Measurements from ENCODE around the gene FEM1C.

FEM1C gene

DNA sequence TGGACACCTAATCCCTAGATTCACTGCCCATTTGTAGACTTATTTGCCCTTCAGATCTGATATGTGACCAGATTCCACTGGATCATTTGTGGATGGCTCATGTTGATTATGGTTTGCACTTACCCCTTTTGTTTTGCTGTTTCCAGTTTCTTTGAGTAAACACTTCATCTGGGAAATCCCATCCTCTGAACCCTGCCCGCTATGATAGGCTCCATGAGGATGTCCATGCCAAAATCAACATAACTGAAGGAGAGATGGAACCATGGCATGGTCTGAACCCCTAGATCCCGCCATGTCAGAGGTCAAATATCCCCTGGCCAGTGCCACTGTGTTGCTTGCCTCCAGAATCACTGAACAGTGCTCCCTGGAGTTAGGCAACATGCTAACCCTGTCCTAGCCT, 11.7 kb upstream of the FEM1C start:
- no peak for ATAC-seq

DNA sequence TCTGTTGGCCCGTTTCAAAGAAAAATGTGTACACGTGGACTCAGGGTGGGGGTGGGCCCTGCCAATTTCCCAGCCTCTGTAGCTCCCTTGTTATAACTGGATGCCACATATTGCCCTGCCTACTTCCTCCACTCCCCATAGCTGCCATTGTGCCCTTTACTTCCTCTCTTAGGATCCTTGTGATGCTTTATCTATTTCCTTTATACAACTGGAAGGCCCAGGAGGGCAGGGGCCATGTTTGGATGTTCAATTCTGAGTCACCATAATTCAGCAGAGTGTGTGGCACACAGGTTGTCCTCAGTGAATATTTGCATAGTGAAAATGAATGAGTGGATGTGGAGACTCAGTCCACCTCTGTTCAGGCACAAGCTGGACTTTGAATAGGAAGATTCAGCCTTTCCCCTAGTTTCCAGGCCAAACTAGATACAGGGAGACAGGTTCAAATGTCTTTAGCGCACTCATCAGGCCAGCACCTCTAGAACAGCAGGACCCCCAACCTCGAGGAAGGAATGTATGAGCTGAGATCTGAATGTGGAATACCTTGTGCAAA, 10.6 kb upstream of the FEM1C start:
- no peak for ATAC-seq

DNA sequence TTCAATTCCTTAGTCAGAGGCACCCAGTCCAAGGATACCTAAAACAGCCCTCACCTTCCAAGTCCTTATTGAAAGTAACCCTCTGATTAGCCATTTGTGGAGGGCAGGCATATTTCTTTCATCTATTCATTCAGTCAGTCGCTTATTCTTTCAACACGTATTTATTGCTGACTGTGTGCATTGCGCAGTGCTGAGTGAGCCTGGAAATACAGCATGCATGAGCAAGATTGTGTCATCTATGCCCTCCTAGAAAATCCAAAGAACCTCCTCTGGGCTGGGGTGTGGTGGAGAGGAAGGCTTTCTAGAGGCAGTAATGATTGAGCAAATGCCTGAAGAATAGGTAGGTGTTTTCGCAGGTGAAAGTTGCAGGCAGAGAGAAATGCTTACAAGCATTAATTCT, 8.5 kb upstream of the FEM1C start:
- no peak for ATAC-seq

DNA sequence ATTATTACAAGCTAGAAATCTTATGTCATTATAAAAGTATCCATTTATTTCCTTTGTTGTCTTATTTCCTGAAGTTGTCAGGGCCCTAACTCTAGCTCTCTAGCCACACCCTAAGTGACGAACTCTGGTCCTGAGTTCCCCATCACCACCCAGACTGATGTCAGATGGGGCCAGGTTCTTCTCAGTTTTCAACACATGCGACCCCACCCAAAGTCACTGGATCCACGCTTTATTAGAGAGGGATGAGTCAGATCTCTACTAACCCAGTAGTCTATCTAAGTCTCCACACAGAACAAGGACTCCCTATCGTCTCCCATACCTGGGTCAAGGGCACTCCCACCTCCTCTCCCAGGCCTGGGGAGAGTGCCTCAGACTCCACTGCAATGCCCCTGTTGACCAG, 6.8 kb upstream of the FEM1C start:
- ATAC-seq = no peak

DNA sequence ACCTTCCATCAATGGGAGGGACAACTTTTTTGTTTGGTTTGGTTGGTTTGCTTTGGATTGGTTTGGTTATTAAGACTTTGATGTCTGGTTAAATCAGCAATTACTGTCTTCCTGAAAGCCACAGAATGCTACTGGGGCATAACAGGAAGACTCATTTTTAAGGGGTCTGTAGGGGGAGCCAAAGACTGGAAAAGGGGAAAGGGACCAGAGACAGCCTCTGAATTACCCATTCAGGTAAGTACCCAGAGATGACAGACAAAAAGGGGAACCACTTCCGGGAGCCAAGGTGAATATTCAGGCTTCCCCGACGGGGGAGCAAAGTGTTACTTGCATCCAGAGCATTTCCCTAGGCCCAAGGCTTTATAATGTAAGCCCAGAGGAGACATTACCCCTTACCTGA, 4.6 kb upstream of the FEM1C start:
- no peak for ATAC-seq

DNA sequence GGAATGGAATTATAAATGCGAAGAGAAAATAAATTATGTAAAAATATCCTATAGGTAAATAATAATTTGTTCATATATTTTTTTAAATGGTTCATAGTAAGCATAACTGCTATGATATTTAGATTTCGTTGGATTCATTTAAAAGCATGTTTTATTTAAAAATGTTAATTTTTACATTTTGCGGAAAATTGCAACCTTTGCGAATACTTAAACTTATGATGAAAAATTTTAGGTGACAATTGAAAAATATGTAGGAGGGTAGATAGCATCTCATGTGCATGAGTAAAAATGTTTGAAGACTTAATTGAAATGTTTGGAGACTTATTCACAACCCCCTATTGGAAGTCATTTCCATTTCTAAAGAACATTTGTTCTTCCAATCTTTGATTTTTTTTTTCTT, 4.1 kb upstream of the FEM1C start:
- ATAC-seq = no peak

DNA sequence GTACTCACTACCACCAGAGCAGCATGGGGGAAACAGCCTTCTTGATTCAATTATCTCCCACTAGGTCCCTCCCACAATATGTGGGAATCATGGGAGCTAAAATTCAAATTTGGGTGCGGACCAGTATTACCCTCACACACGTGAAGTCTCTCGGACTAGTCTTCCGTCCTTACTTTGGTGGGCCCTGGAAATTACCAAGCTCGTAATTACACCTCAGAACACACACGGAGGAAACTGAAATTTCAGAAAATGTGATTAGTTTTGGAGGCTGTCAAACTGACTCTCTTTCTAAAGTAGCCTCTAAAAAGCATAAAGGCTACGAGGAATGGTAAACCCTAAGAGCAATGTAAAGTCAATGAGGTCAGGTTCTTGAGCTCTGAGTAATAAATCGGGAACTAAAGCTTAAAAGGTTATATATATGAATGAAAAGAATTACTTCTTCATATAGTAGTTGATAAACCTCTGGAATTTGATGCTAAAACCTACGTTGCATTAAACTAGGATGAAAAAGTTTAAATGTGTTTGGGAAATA, 842 bp upstream of the FEM1C start:
- ATAC-seq = no peak

DNA sequence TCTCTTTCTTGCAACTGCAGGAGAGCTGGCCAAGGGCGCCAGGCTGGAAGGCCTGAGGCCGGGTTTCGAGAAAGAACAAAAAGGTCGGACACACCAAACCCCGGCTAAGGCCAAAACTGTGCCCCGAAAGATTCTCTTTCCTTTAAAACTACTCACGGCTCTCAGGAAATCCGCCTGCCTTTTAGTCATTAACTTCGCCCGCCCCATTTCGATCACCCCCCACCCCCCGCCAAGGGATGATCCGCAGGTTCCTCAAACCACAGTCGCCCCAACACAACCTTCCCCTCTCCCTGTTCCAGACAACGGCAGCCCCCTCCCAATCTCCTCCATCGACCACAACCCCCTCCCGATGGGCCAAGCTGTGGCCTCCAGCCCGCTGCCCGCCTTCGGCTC, 536 bp downstream of the FEM1C start:
- peak; percentile 22 to 29 for ATAC-seq

DNA sequence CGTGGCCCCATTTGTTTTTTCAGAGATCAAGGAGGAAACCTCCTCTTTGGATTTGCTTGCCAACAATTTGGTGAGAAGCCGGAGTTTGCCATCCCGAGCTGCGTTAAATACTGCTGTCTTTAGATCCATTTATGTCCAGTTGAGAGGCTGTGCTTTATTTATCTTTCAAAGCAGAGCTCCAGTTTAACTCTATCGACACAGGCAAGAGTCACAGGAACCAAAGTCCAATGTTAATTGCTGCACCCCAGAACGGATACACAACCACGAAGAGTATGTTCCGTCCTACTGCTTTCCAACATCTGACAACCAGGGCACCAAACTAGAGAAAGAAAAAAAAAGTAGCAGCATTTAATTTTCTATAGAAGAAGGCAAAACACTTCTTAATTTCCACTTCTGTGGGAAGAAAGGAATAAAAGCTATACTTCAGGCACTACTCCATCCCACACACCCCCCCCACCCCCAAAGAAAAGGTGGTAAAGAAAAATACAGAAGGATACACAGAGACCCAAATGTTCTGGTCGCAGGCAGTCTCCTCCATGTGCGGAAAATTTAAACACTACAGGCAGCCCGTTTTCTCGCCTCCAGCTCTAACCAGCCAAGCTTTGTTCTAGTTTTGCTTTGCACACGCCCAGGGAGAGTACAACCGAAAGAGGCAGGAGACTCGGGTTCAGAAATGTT, 1.1 kb downstream of the FEM1C start:
- peak; percentile 21 to 26 for ATAC-seq

DNA sequence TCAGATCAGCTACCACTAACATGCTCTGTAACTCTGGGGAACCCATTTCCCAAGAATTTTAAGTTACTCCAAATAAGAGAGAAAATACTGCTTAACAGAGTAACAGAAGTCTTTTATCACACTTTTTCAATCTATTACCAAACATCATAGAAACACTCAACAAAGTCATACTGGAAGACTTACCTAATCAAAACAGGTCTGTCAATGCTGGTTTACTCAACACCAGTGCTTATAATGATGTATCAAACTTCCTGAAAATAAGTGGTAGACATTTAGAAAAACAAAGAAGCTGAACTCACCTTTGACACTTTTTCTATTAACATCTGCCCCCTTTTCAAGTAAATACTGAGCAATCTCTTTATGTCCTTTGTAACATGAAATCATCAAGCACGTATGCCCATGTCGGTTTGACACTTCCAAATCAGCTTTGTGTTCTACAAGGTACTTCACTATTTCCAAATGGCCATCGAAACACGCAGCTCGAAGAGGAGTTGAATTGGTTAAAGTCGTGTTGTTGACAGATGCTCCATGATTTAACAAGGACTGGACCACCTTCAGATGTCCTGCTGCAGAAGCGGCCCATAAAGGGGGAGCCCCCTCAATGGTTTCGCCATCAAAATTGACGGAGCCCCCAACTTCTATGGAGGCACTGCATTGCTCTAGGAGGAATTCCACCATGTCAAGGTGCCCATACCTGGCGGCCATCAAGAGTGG, 1.8 kb downstream of the FEM1C start:
- ATAC-seq = no peak

DNA sequence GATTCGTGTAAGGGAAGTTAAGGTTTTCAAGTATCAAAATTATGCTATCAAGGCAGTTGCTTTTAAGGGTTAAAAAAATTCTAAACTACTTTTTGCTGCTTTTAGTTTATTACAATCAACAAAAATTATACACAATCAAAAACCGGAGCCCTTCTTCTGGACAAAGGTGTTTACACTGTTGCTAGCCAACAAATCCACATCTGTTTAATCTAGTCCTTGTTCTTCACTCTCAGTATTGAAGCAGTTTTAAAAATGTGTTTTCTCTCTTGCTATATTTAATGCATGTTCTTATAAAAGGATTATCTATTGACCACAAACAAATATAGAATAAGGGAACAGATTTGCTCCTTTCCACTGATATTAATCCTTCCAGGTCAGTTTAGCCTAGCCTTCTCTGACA, 2.5 kb downstream of the FEM1C start:
- no peak for ATAC-seq

DNA sequence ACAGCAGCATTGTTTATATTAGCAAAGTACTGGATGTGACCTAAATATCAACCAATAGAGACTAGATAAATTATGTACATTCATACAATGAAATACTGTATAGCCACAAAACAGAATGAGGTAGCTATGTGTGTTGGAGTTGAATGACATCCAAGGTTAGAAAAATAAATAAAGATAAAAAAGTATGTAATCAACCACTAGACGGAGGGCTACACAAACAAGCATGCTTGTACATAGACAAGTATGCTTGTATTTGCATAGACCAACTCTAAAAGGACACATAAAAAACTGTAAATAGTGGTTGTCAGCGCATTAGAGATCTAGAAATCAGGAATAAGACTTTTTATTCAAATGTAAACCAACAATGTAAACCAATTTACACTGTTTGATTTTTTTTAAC, 3.0 kb downstream of the FEM1C start:
- no peak for ATAC-seq

DNA sequence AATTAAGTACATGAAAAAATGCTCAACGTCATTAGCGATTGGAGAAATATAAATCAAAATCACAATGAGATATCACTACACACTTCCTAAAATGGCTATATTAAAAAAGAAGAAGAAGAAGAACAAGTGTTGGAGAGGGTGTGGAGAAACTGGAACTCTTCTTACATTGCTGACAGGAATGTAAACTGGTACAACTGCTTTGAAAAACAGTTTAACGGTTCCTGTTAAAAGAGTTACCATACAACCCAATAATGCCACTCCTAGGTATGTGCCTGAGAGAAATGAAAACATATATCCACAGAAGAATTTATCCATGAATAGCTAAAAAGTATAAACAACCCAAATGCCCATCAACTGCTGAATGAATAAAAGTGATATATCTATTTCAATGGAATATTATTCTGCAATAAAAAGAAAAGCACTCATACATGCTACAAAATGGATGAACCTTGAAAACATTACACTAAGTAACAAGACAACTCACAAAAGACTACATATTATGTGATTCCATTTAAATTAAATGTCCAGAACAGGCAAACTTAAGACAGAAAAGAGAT, 9.0 kb downstream of the FEM1C start:
- ATAC-seq = no peak

DNA sequence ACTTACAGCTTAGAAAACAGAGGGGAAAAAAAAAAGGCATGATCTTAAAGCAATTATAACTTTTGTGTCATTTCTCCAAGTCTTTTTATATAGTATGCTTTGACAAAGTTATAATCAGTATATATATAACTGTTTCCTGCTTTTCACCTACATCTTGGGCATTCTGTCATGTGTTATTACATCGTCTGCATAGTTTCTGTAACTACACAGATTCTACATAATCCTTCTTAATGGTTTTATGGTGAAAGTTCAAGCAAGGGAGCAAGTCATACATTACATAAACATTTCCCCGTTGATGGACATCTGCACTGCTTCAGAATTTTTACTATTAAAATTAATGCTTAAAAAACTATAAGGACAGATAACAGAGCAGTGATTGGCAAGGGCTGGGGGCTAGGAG, 12.1 kb downstream of the FEM1C start:
- no peak for ATAC-seq

DNA sequence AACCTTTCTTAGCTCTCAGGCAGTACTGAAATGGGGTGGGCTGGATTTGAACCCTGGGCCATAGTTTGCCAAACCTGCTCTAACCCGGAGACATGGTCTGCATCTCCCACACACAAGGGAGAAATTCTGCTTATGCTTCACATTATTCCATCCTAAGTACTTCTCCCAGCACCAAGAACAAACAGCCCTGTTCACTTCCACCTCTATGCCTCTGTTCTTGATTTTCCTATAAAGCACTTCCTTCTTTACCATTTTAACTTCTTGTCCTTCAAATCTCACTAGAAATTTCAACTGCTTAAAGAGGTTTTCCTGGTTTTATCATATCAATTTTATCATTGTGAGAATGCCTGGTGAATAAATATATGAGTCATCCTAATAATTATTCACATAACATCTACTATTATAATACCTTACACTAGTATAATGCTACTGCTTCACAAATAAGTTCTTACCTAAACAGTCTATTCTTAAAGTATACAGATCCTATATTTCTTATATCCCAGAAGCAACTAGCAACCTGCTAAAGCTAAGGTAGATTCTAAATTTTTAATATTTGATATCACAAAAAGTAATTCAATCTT, 12.7 kb downstream of the FEM1C start:
- ATAC-seq = no peak

DNA sequence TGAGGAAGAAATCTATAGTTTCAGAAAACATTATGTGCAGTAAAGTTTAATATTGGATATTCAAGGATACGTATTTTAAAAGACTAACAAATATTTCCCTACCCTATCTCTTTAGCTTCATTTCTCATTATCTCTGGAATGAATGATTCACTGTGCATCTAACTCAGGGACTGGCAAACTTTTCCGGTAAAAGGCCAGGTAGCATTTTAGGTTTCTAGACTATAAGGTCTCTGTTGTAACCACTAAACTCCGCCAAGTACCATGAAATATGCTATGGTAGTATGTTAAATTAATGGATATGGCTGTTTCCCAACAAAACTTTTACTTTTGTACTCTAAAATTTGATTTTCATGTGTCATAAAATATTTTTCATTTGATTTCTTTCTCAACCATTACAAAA, 13.2 kb downstream of the FEM1C start:
- ATAC-seq = no peak

DNA sequence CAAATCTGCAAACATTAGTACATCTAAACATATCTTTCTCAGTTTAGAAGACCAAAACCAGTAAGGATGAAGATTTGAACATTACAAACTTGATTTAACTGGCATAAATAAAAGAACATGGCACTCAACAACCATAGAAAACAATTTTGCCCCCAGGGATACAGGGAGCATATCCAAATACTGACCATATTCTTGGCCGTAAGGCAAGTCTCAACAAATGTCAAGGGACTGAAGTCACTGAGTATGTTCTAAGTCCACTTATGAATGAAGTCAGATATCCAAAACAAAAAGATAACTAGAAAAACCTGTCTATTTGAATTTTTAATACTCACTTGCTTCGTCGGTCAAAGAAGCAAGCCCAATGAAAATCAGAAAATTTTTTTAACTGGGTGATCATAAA, 14.1 kb downstream of the FEM1C start:
- no peak for ATAC-seq

DNA sequence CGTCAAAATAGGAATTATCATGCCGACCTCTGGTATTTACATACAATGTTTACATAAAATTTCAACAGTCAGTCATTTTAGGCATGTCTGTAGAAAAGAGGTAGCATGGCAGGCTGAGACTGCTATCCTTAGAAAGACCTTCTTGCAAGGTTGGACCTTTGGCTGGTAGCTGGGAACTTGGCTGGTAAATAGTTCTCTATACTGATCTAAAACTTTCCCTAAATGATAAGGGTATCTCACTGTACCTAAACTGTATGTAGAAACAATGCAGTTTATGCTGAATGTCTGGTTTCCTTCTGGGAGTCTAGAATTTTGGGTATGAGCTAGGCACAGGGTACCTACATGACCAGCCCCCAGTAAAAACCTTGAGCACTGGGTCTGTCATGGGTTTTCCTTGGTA, 18.0 kb downstream of the FEM1C start:
- no peak for ATAC-seq

DNA sequence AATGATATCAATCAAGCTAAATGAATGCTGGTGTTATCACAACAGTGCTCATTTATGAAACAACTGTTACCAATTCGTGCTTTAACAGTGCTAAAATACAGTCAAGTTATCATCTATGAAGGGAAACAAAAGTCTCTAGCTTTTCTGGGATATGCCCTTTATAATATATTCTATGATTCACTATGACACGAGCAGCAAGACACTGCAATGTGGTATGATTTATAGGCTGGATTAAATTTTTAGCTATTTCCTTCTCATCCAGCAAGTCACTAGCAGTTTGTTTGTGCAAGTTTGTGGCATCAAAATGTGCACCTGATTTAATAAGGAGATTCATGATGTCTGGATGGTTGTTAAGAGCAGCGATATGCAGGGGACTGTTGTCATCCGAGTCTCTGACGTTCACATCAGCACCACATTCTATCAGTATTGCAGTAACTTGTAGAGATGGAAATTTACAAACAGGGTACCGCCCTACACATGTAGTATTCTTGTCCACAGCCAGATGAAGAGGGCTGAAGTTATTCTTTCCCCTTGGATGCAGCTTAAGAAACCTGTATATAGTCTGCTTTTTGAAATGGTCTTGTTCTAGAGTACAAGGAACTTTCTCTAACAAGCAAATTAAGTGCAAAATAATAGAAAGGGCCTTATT, 20.3 kb downstream of the FEM1C start:
- no peak for ATAC-seq

DNA sequence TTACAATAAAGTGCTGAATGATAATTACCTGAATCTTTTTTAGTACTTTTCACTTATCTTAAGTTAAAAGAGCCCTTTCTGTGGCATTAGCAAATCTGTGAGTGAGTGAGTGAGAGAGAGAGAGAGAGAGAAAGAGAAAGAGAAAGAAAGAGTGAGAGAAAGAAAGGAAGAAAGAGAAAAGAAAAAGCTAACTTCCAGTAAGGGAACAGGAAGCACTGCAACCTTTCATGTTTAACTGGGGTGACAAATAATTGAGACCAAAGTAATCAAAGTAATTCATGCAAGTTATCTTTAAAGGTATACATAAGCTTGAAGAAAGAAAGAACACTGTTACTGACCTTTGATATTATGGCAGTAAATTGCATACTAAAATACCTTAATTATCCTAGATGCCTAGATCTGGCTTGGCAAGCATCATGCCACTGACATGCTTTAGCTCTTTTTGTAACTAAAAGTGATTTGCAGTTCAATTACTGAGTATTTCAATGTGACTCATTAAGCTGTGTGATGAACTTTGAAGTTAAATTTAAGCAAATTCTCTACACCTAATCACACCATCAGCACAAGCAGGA, 21.7 kb downstream of the FEM1C start:
- peak in 1 of 2 donors; percentile 41 for ATAC-seq

DNA sequence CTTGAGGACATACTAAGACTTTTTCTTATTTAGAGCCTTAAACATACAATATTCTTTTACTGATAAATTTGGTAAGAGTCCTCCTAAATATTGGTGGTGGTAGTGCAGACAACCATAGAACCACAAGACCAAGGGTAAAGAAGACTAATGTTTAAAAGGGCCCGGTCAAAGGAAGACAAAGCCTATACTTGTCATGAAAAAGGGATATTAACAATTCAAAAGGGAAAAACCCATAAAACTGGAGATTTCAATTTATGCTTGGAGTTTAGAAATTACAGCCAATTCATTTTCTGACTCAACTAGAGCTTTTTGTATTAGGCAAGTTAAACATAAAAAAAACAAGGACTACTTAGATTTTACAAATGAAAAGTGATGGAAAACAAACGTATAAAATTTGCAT, 24.4 kb downstream of the FEM1C start:
- no peak for ATAC-seq

DNA sequence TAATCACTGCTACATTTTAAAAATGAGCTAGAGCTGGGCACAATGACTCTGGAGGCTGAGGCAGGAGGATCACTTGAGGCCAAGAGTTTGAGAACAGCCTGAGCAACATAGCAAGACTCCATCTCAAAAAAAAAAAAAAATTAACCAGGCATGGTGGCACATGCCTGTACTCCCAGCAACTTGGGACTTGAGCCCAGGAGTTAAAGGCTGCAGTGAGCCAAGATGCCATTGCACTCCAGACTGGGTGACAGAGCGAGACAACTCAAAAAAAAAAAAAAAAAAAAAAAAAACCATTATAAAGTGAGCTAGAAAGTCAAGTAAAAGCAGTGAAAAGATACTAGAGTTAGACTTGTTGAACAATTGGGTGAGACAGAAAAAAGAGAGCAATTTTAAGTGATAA, 28.2 kb downstream of the FEM1C start:
- ATAC-seq = no peak

DNA sequence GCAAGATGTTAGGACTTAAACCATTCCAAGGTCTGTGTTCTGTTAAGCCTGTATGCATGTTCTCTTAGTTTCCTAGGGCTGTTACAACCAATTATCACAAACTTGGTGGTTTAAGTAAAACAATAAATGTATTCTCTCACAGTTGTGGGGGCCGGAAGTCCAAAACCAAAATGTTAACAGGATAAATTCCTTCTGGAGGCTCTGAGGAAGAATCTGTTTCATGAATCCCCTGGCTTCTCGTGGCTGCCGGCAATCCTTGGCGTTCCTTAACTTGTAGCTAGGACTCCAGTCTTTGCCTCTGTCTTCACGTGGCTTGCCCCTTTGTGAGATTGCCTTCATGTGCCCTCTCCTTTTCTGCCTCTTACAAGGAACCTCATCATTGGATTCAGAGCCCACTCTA, 30.4 kb downstream of the FEM1C start:
- ATAC-seq = no peak
